GM12801 (cell line): ENCODE data around the gene GNAQ.

ENCODE experiments used
- TF ChIP-seq, protein P1 (sequence below): IDR thresholded peaks from one replicate; pipeline ENCODE4 v1.5.1; 2011; ENCODE audit warnings: control low read depth; ENCODE audit not compliant: insufficient read length; ENCODE audit errors: extremely low read depth

Gene GNAQ

GRCh38 chr9:78040726-78041125, 9.1 kb upstream of the GNAQ start:
- TF ChIP-seq, protein P1, sequence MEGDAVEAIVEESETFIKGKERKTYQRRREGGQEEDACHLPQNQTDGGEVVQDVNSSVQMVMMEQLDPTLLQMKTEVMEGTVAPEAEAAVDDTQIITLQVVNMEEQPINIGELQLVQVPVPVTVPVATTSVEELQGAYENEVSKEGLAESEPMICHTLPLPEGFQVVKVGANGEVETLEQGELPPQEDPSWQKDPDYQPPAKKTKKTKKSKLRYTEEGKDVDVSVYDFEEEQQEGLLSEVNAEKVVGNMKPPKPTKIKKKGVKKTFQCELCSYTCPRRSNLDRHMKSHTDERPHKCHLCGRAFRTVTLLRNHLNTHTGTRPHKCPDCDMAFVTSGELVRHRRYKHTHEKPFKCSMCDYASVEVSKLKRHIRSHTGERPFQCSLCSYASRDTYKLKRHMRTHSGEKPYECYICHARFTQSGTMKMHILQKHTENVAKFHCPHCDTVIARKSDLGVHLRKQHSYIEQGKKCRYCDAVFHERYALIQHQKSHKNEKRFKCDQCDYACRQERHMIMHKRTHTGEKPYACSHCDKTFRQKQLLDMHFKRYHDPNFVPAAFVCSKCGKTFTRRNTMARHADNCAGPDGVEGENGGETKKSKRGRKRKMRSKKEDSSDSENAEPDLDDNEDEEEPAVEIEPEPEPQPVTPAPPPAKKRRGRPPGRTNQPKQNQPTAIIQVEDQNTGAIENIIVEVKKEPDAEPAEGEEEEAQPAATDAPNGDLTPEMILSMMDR = no peak

- TF ChIP-seq, protein P1 = no peak
These were observed 7.1 kb upstream of the GNAQ start for GRCh38 chr9:78038620-78039300.

DNA sequence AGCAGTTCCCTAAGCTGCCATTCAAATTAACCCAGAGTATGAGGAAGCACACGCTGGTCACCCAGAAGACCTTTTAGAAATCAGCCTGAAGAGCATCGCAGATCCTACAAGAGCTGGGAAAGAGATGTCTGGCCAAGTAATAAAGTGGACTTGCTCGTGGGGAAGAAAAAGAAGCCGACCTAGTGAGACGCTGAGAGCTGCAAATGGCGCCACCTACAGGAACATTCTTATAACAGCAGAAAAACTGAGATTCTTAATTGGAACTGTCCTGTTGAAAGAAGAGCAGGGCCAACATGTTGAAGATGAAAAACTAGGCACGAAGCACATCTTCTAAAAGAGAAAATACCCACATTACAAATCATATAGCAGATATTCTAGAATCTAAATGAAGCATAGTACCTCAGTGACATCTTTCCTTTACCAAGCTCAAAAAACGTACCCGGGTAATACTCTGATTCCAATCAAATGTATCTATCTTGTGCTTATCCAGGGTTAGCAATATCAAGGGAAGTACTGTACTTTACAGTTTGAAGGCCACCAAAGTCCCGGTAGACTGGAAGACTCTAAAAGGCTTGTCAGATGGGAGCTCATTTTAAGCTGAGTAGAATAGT, 3.9 kb upstream of the GNAQ start:
- TF ChIP-seq, protein P1 = no peak

- TF ChIP-seq, protein P1 = no peak
These were observed 2.3 kb upstream of the GNAQ start for GRCh38 chr9:78033870-78034269.

- TF ChIP-seq, protein P1 = no peak
These were observed 1.3 kb upstream of the GNAQ start for GRCh38 chr9:78032730-78033457.

DNA sequence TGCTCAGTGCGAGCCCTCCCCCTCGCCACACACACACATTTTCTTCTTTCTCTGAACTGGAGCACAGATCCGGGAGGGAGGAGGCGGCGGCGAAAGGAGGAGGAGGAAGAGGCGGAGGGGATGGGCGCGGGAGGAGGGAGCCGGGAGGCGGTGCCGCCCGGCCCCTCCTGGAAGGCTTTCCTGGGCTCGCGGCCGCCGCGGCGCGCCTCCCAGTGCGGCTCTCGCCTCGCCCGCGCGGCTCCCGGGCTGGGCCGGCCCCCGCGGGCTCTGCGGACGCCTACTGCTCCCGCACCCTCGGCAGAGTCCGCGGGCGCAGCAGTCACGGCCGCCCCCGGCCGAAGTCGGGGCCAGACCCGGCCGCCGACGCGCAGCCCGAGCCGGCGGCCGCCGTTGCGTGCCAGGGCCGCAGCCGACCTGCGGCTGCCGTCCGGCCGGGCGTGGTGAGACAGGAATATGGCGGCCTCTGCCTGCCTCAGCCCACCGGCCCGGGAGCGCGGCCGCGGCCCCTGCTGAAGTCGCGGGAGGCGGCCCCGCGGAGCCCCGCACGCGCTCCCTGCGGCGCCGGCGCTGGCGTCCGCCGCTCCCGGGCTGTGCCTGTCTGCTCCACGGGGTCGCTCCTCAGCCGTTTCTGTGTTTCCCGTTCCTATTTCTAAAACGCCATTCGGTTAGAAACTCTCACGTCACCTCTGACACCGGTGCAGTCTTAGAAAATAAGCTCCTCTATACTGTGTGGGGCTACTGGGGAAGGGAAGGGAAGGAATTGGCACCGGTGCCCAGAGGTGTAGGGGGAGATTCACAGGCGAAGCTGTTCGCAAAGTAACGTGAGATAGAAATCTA, 500 bp upstream of the GNAQ start:
- TF ChIP-seq, protein P1 = no peak
